ENCODE measurements around the gene PROX1. TPM values are rescaled to one million over a fixed set of nuclear protein-coding genes. Genes with fewer than 3 reads are reported as not detected.

PROX1 gene
- total and polyA plus RNA-seq, 2 donors (not counting 1 experiment from before 2014, with no cell fraction given): 0.24 to 3.8 TPM

GRCh38 chr1:213976665-213977485 is 10.9 kb upstream of the PROX1 start:
- Histone ChIP-seq H3K4me3 (ENCODE audit: control extremely low read depth in 1 of 5, extremely low read depth in 1 of 5, insufficient read depth in 1 of 5, low read depth in 2 of 5, low read length in 4 of 5) (no peak overlapping the region), H3K9me3 (ENCODE audit: control extremely low read depth in 1 of 3, control insufficient read depth in 2 of 3, insufficient read depth in 1 of 3, low read length in 2 of 3) (peaks cover 0 to 6% (median 1%) of the 10 kb centered on the region in 3 donors), H3K27me3 (replicated peaks in 1 of 4; ENCODE audit: control extremely low read depth in 1 of 4, control insufficient read depth in 3 of 4, insufficient read depth in 4 of 4, low read length in 3 of 4) (peaks cover 0 to 34% (median 17%) of the 10 kb centered on the region in 4 experiments), H3K79me2 (ENCODE audit: control insufficient read depth, insufficient read depth, low read length) (no peaks in the 10 kb centered on the region), H2AFZ (ENCODE audit: insufficient read depth, low read depth, low read length, poor library complexity, severe bottlenecking) (no peak overlapping the region), H4K20me1 (ENCODE audit: control insufficient read depth, insufficient read depth, low read length, poor library complexity, severe bottlenecking) (no peaks in the 10 kb centered on the region), H3K9ac (ENCODE audit: low read length) (no peak overlapping the region), H3K27ac (ENCODE audit: low read length in 2 of 2) (no peak overlapping the region), H3K4me1 (ENCODE audit: control insufficient read depth in 2 of 2, insufficient read depth in 2 of 2, low read length in 2 of 2) (no peaks in the 10 kb centered on the region), H3K4me2 (replicated peaks; ENCODE audit: low read depth, low read length, poor library complexity, severe bottlenecking) (no peak overlapping the region), H3K36me3 (replicated peaks in 1 of 2; ENCODE audit: control extremely low read depth in 1 of 2, control insufficient read depth in 1 of 2, extremely low read depth in 1 of 2, insufficient read depth in 2 of 2, low read length in 1 of 2) (no peaks in the 10 kb centered on the region)
- POLR2A ChIA-PET: no interaction called here
- 60% methylated on average over 5 of the region's 8 CpGs for WGBS (ENCODE audit: insufficient coverage)
- ATAC-seq (ENCODE audit: low read depth) (no peak), DNase-seq (no peak)
- TF ChIP-seq EZH2 (IDR thresholded peaks at IDR 0.05; ENCODE audit: borderline replicate concordance, insufficient read depth, low read depth, low read length, poor library complexity, severe bottlenecking): no peak
- no peak for TF ChIP-seq CTCF (IDR thresholded peaks at IDR 0.05)
- Mint-ChIP-seq H3K27ac (no peak overlapping the region), H3K4me1 (peaks cover 2% of the 10 kb centered on the region), H3K27me3 (peaks cover 52% of the 10 kb centered on the region), H3K4me3 (no peak overlapping the region), H3K9me3 (ENCODE audit: insufficient read depth) (no peaks in the 10 kb centered on the region)
- intact Hi-C loops (cut with micrococcal nuclease): no loop called here
- CTCF ChIA-PET: no interaction called here

GRCh38 chr1:213977486-213977842 is 10.3 kb upstream of the PROX1 start:
- no peak for DNase-seq
- H3K27ac ChIP-seq (ENCODE audit: low read length in 2 of 2): no peak overlapping the region
- no peak overlapping the region for H3K4me3 Mint-ChIP-seq
- H3K9me3 Mint-ChIP-seq (ENCODE audit: insufficient read depth): peaks cover 1% of the 10 kb centered on the region
- H3K4me1 ChIP-seq (ENCODE audit: control insufficient read depth in 2 of 2, insufficient read depth in 2 of 2, low read length in 2 of 2): no peaks in the 10 kb centered on the region
- H2AFZ ChIP-seq (ENCODE audit: insufficient read depth, low read depth, low read length, poor library complexity, severe bottlenecking): no peak overlapping the region
- H3K9me3 ChIP-seq (ENCODE audit: control extremely low read depth in 1 of 3, control insufficient read depth in 2 of 3, insufficient read depth in 1 of 3, low read length in 2 of 3): peaks cover 0 to 6% (median 1%) of the 10 kb centered on the region in 3 donors
- ChIA-PET POLR2A (no interaction called here), CTCF (no interaction called here)
- peaks cover 2% of the 10 kb centered on the region for H3K4me1 Mint-ChIP-seq
- intact Hi-C loops (cut with micrococcal nuclease): no loop called here
- H3K4me3 ChIP-seq (ENCODE audit: control extremely low read depth in 1 of 5, extremely low read depth in 1 of 5, insufficient read depth in 1 of 5, low read depth in 2 of 5, low read length in 4 of 5): no peak overlapping the region
- no peaks in the 10 kb centered on the region for H3K36me3 ChIP-seq (replicated peaks in 1 of 2; ENCODE audit: control extremely low read depth in 1 of 2, control insufficient read depth in 1 of 2, extremely low read depth in 1 of 2, insufficient read depth in 2 of 2, low read length in 1 of 2)
- H4K20me1 ChIP-seq (ENCODE audit: control insufficient read depth, insufficient read depth, low read length, poor library complexity, severe bottlenecking): no peaks in the 10 kb centered on the region
- H3K27me3 ChIP-seq (replicated peaks in 1 of 4; ENCODE audit: control extremely low read depth in 1 of 4, control insufficient read depth in 3 of 4, insufficient read depth in 4 of 4, low read length in 3 of 4): peaks cover 0 to 40% (median 22%) of the 10 kb centered on the region in 4 experiments
- no peak overlapping the region for H3K4me2 ChIP-seq (replicated peaks; ENCODE audit: low read depth, low read length, poor library complexity, severe bottlenecking)
- no peak overlapping the region for H3K9ac ChIP-seq (ENCODE audit: low read length)
- H3K27ac Mint-ChIP-seq: no peak overlapping the region
- no peaks in the 10 kb centered on the region for H3K79me2 ChIP-seq (ENCODE audit: control insufficient read depth, insufficient read depth, low read length)
- 35% methylated on average over 6 of the region's 7 CpGs for WGBS (ENCODE audit: insufficient coverage)
- H3K27me3 Mint-ChIP-seq: peaks cover 57% of the 10 kb centered on the region
- TF ChIP-seq EZH2 (IDR thresholded peaks at IDR 0.05; ENCODE audit: borderline replicate concordance, insufficient read depth, low read depth, low read length, poor library complexity, severe bottlenecking): no peak
- TF ChIP-seq CTCF (IDR thresholded peaks at IDR 0.05): no peak
- no peak for ATAC-seq (ENCODE audit: low read depth)

Measured in B cell (primary cell).